HEK293 (cell line): ENCODE data around the gene CEP83.

Source experiments
- CTCF ChIA-PET: fragments of 350-600 bp; formaldehyde crosslinking; extraction: SDS; loops from one replicate; lab custom pipeline; 2021; ENCODE audit warnings: antibody characterized with exemption; lab: Yijun Ruan, JAX
- POLR2A ChIA-PET: fragments of 300-600 bp; formaldehyde crosslinking; extraction: SDS; loops from one replicate; lab custom pipeline; 2020; ENCODE audit warnings: antibody characterized with exemption, inconsistent platforms; lab: Yijun Ruan, JAX
- H3K27ac ChIP-seq: fragments of 200-500 bp; sonication (Bioruptor generic); 2 replicates; pipeline ENCODE4 v1.5.1; 2014; ENCODE audit warnings: low read depth, low read length, control low read depth, inconsistent platforms; ENCODE audit errors: extremely low read depth
- H3K36me3 ChIP-seq, 2 experiments: fragments of 200-500 bp in 1 of 2; sonication (Bioruptor generic) in 1 of 2; 1 replicate in 1 of 2; 2 replicates in 1 of 2; pipeline ENCODE4 v1.5.1; 2014 to 2017; ENCODE audit warnings: inconsistent platforms in 2 of 2, low read length in 2 of 2; ENCODE audit not compliant: control insufficient read depth in 2 of 2, insufficient read depth in 1 of 2
- H3K4me1 ChIP-seq: fragments of 200-500 bp; sonication (Bioruptor generic); 2 replicates; pipeline ENCODE4 v1.5.1; 2014; ENCODE audit warnings: mild to moderate bottlenecking, low read length, inconsistent platforms; ENCODE audit not compliant: control insufficient read depth, insufficient read depth
- H3K4me3 ChIP-seq: 2 replicates; pipeline ENCODE4 v1.5.1; 2011; ENCODE audit warnings: low read depth, mild to moderate bottlenecking, control low read depth, low read length, moderate library complexity
- H3K9me3 ChIP-seq: fragments of 200-500 bp; sonication (Bioruptor generic); 2 replicates; pipeline ENCODE4 v1.5.1; 2014; ENCODE audit warnings: low read depth, low read length, inconsistent platforms; ENCODE audit not compliant: control insufficient read depth, insufficient read depth
- ELK4 ChIP-seq: IDR thresholded peaks from 2 replicates; pipeline ENCODE4 v1.6.1; 2011; ENCODE audit warnings: mild to moderate bottlenecking, low read depth, low read length, borderline replicate concordance
- GFI1B ChIP-seq: fragments of 450-650 bp; formaldehyde crosslinking; IDR thresholded peaks from 2 replicates; pipeline ENCODE4 v1.5.1; 2016; ENCODE audit warnings: missing biosample characterization, missing genetic modification characterization
- GLI2 ChIP-seq: fragments of 450-650 bp; formaldehyde crosslinking; IDR thresholded peaks from 2 replicates; pipeline ENCODE4; 2017; ENCODE audit warnings: missing biosample characterization, missing genetic modification characterization, low read depth, borderline replicate concordance
- KLF16 ChIP-seq: fragments of 450-650 bp; formaldehyde crosslinking; IDR thresholded peaks from 2 replicates; pipeline ENCODE4 v1.5.1; 2017; ENCODE audit warnings: missing biosample characterization, missing genetic modification characterization
- OSR2 ChIP-seq: fragments of 450-650 bp; formaldehyde crosslinking; IDR thresholded peaks from 2 replicates; pipeline ENCODE4 v1.5.1; 2016; ENCODE audit warnings: missing biosample characterization, missing genetic modification characterization
- OVOL3 ChIP-seq: fragments of 450-650 bp; formaldehyde crosslinking; IDR thresholded peaks from 2 replicates; pipeline ENCODE4 v1.5.1; 2016; ENCODE audit warnings: missing biosample characterization, missing genetic modification characterization
- SCRT2 ChIP-seq: fragments of 450-650 bp; formaldehyde crosslinking; IDR thresholded peaks from 2 replicates; pipeline ENCODE4 v1.5.1; 2016; ENCODE audit warnings: missing biosample characterization, missing genetic modification characterization
- SETDB1 ChIP-seq: IDR thresholded peaks from one replicate; pipeline ENCODE4 v1.6.1; 2017; ENCODE audit warnings: mild to moderate bottlenecking, low read length, moderate library complexity, mixed read lengths; ENCODE audit not compliant: insufficient read length
- SP2 ChIP-seq: fragments of 450-650 bp; formaldehyde crosslinking; IDR thresholded peaks from 2 replicates; pipeline ENCODE4 v1.5.1; 2016; ENCODE audit warnings: missing biosample characterization, missing genetic modification characterization
- YY1 ChIP-seq: fragments of 450-650 bp; formaldehyde crosslinking; IDR thresholded peaks from 2 replicates; pipeline ENCODE4 v1.5.1; 2018; ENCODE audit warnings: missing biosample characterization, missing genetic modification characterization
- ZEB2 ChIP-seq: fragments of 450-650 bp; formaldehyde crosslinking; IDR thresholded peaks from 2 replicates; pipeline ENCODE4 v1.5.1; 2016; ENCODE audit warnings: missing biosample characterization, missing genetic modification characterization
- ZFP37 ChIP-seq: fragments of 450-650 bp; formaldehyde crosslinking; IDR thresholded peaks from 2 replicates; pipeline ENCODE4 v1.5.1; 2016; ENCODE audit warnings: missing biosample characterization, missing genetic modification characterization
- ZFP41 ChIP-seq: fragments of 450-650 bp; formaldehyde crosslinking; IDR thresholded peaks from 2 replicates; pipeline ENCODE4 v1.5.1; 2016; ENCODE audit warnings: missing biosample characterization, missing genetic modification characterization, borderline replicate concordance
- ZNF133 ChIP-seq: fragments of 450-650 bp; formaldehyde crosslinking; IDR thresholded peaks from 2 replicates; pipeline ENCODE4 v1.5.1; 2016; ENCODE audit warnings: missing biosample characterization, missing genetic modification characterization
- ZNF202 ChIP-seq: fragments of 450-650 bp; formaldehyde crosslinking; IDR thresholded peaks from 2 replicates; pipeline ENCODE4 v1.5.1; 2016; ENCODE audit warnings: missing biosample characterization, missing genetic modification characterization, borderline replicate concordance
- ZNF24 ChIP-seq: fragments of 450-650 bp; formaldehyde crosslinking; IDR thresholded peaks from 2 replicates; pipeline ENCODE4 v1.5.1; 2016; ENCODE audit warnings: missing biosample characterization, missing genetic modification characterization
- ZNF354C ChIP-seq: fragments of 450-650 bp; formaldehyde crosslinking; IDR thresholded peaks from 2 replicates; pipeline ENCODE4 v1.5.1; 2016; ENCODE audit warnings: missing biosample characterization, missing genetic modification characterization, low read depth, borderline replicate concordance
- ZNF362 ChIP-seq: fragments of 450-650 bp; formaldehyde crosslinking; IDR thresholded peaks from 2 replicates; pipeline ENCODE4 v1.5.1; 2016; ENCODE audit warnings: missing biosample characterization, missing genetic modification characterization
- ZNF404 ChIP-seq: fragments of 450-650 bp; formaldehyde crosslinking; IDR thresholded peaks from 2 replicates; pipeline ENCODE4 v1.5.1; 2017; ENCODE audit warnings: missing biosample characterization, missing genetic modification characterization
- ZNF488 ChIP-seq: fragments of 450-650 bp; formaldehyde crosslinking; IDR thresholded peaks from 2 replicates; pipeline ENCODE4 v1.5.1; 2016; ENCODE audit warnings: missing biosample characterization, missing genetic modification characterization
- ZNF529 ChIP-seq: fragments of 450-650 bp; formaldehyde crosslinking; IDR thresholded peaks from 2 replicates; pipeline ENCODE4 v1.5.1; 2017; ENCODE audit warnings: missing genetic modification characterization, missing biosample characterization; ENCODE audit not compliant: insufficient replicate concordance
- ZNF544 ChIP-seq: fragments of 450-650 bp; formaldehyde crosslinking; IDR thresholded peaks from 2 replicates; pipeline ENCODE4 v1.5.0; 2017; ENCODE audit warnings: missing biosample characterization, missing genetic modification characterization
- ZNF548 ChIP-seq: fragments of 450-650 bp; formaldehyde crosslinking; IDR thresholded peaks from 2 replicates; pipeline ENCODE4 v1.5.1; 2016; ENCODE audit warnings: missing biosample characterization, missing genetic modification characterization
- ZNF623 ChIP-seq: fragments of 450-650 bp; formaldehyde crosslinking; IDR thresholded peaks from 2 replicates; pipeline ENCODE4 v1.5.1; 2016; ENCODE audit warnings: missing biosample characterization, missing genetic modification characterization
- ZNF624 ChIP-seq: fragments of 450-650 bp; formaldehyde crosslinking; IDR thresholded peaks from 2 replicates; pipeline ENCODE4 v1.5.1; 2017; ENCODE audit warnings: missing biosample characterization, missing genetic modification characterization
- ZNF660 ChIP-seq: fragments of 450-650 bp; IDR thresholded peaks from 2 replicates; pipeline ENCODE4 v1.5.1; 2018; ENCODE audit warnings: missing biosample characterization, mild to moderate bottlenecking, missing genetic modification characterization
- ZNF701 ChIP-seq: fragments of 450-650 bp; formaldehyde crosslinking; IDR thresholded peaks from 2 replicates; pipeline ENCODE4 v1.5.1; 2016; ENCODE audit warnings: missing biosample characterization, missing genetic modification characterization

The CEP83 gene

GRCh38 chr12:94322346-94322745, 137.3 kb downstream of the CEP83 start:
- H3K4me1 ChIP-seq, result no peaks in the 10 kb centered on the region
- ChIA-PET POLR2A (no interaction called here), CTCF (interaction anchor here (0.8 kb wide), 1 partner anchor 11 kb away, joined by 3 read pairs; no protein-coding TSS in a partner anchor)
- H3K9me3 ChIP-seq, result no peaks in the 10 kb centered on the region
- H3K27ac ChIP-seq, result no peak overlapping the region
- no peak overlapping the region for H3K4me3 ChIP-seq
- TF ChIP-seq ELK4 (no peak), ZEB2 (no peak)
- peaks cover 0 to 34% of the 10 kb centered on the region in 2 experiments; a peak in 2 of 3 replicates for H3K36me3 ChIP-seq

- Histone ChIP-seq H3K9me3 (no peaks in the 10 kb centered on the region), H3K4me3 (no peak overlapping the region), H3K36me3 (peaks cover 0 to 27% of the 10 kb centered on the region in 2 experiments; a peak in 2 of 3 replicates), H3K4me1 (no peaks in the 10 kb centered on the region), H3K27ac (no peak overlapping the region)
- ChIA-PET POLR2A (no interaction called here), CTCF (no interaction called here)
- TF ChIP-seq ZNF529 (tag by site-specific recombination) (peak; percentile 35), ZNF623 (tag by site-specific recombination) (no peak), ZNF548 (tag by site-specific recombination) (no peak), YY1 (tag by site-specific recombination) (no peak), SETDB1 (peak; percentile 95), ZNF362 (tag by site-specific recombination) (no peak), SP2 (no peak), ZNF701 (no peak), ZNF488 (tag by site-specific recombination) (no peak), SCRT2 (no peak)
- TF ChIP-seq, all 188 proteins: peak for 2
Measured at GRCh38 chr12:94320109-94320508, 139.6 kb downstream of the CEP83 start.

- no peak for TF ChIP-seq ZNF660
- no peak for TF ChIP-seq ZNF404 (tag by site-specific recombination)
- no peak for TF ChIP-seq ZNF133 (tag by site-specific recombination)
- TF ChIP-seq ZNF544 (tag by site-specific recombination), result no peak
- TF ChIP-seq SCRT2, result no peak
- TF ChIP-seq OVOL3, result no peak
- no peak for TF ChIP-seq GFI1B (tag by site-specific recombination)
- no peak for TF ChIP-seq ZFP37 (tag by site-specific recombination)
- TF ChIP-seq GLI2 (tag by site-specific recombination), result no peak
- TF ChIP-seq ZNF202 (tag by site-specific recombination), result no peak
- no peak for TF ChIP-seq ZNF24 (tag by site-specific recombination)
- no peak for TF ChIP-seq OSR2 (tag by site-specific recombination)
- no peak for TF ChIP-seq SETDB1
- TF ChIP-seq ZNF362 (tag by site-specific recombination), result no peak
- no peak for TF ChIP-seq ZNF624
- no peak for TF ChIP-seq KLF16 (tag by site-specific recombination)
- TF ChIP-seq ZFP41 (tag by site-specific recombination), result no peak
- TF ChIP-seq ZNF354C (tag by site-specific recombination), result no peak
- Histone ChIP-seq H3K36me3 (peaks cover 0 to 21% of the 10 kb centered on the region in 2 experiments; a peak in 1 of 3 replicates), H3K9me3 (no peaks in the 10 kb centered on the region), H3K4me1 (no peaks in the 10 kb centered on the region), H3K27ac (no peak overlapping the region), H3K4me3 (no peak overlapping the region)
- ChIA-PET CTCF (no interaction called here), POLR2A (no interaction called here)
Measured at GRCh38 chr12:94318181-94318580, 141.5 kb downstream of the CEP83 start.
